ENCODE measurements around the gene JAKMIP2.

Gene JAKMIP2

DNA sequence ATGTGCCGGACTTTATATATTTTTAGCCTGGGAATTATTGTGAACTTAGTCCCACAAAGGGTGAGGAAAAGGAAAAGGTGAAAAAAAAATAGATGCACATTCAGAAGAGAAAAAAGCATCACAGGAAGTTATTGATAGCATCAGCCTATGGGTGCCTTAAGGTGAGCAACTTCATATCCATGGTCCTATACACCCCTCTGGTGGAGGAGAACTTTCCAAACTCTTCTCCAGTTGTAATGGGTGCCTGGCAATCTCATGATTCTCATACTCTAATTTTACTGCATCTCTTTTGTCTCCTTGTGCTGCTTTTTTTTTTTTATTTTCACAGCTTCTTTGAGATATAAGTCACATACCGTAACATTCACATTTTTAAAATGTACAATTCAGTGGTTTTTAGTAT lies 107.4 kb downstream of the JAKMIP2 start:
- H3K27me3 ChIP-seq (replicated peaks) = no peaks in the 10 kb centered on the region
- in situ Hi-C loops (cut with HindIII; ENCODE audit: low pct_ligation_motif_present, low sequenced_read_pairs) = no loop called here
- H3K27ac ChIP-seq = no peak overlapping the region
- H3K36me3 ChIP-seq (replicated peaks) = no peaks in the 10 kb centered on the region
- H3K4me3 ChIP-seq (ENCODE audit: low read depth, low read length) = no peak overlapping the region
- TF ChIP-seq, protein P1, sequence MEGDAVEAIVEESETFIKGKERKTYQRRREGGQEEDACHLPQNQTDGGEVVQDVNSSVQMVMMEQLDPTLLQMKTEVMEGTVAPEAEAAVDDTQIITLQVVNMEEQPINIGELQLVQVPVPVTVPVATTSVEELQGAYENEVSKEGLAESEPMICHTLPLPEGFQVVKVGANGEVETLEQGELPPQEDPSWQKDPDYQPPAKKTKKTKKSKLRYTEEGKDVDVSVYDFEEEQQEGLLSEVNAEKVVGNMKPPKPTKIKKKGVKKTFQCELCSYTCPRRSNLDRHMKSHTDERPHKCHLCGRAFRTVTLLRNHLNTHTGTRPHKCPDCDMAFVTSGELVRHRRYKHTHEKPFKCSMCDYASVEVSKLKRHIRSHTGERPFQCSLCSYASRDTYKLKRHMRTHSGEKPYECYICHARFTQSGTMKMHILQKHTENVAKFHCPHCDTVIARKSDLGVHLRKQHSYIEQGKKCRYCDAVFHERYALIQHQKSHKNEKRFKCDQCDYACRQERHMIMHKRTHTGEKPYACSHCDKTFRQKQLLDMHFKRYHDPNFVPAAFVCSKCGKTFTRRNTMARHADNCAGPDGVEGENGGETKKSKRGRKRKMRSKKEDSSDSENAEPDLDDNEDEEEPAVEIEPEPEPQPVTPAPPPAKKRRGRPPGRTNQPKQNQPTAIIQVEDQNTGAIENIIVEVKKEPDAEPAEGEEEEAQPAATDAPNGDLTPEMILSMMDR (IDR thresholded peaks at IDR 0.05; ENCODE audit: low read depth, low read length, missing control alignments) = no peak
- no peak for DNase-seq

DNA sequence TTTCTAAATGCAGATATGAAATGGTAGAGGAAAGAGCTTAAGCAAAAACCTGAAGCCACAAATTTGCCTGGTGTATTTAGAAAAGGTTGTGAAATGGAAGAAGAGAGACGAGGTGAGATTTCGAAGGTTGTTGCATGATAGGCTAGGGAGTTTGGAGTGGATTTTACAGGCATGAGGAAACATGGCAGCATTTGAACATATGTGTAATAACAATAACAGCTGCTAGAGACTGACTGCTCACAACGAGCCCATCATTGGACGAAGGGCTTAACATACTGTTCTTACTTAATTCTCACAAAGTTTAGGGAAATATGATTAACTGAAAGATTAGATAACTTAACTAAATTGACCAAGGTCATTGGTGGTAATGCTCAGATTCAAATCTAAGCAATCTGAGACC lies 108.1 kb downstream of the JAKMIP2 start:
- DNase-seq = no peak
- Histone ChIP-seq H3K27ac (no peak overlapping the region), H3K36me3 (replicated peaks) (no peaks in the 10 kb centered on the region), H3K4me3 (ENCODE audit: low read depth, low read length) (no peak overlapping the region), H3K27me3 (replicated peaks) (no peaks in the 10 kb centered on the region)
- in situ Hi-C loops (cut with HindIII; ENCODE audit: low pct_ligation_motif_present, low sequenced_read_pairs) = no loop called here
- TF ChIP-seq, protein P1 (IDR thresholded peaks at IDR 0.05; ENCODE audit: low read depth, low read length, missing control alignments) = no peak

DNA sequence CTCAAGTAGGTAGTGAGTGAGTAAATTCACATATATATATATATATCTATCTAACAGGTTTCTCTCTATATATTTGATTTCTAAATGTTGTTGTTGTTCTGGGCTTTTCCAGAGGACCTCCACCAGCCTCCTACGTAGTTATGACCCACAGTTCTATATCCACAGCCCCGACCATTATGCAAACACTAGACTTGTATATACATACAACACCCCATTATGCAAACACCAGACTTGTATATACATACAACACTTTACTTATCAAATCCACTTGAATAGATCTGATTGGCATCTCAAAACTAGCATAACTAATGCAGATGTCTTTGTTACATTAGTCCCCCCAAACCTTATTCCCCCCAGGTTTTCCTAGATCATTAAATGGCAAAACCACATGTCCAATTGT lies 108.7 kb downstream of the JAKMIP2 start:
- in situ Hi-C loops (cut with HindIII; ENCODE audit: low pct_ligation_motif_present, low sequenced_read_pairs) = no loop called here
- Histone ChIP-seq H3K36me3 (replicated peaks) (no peaks in the 10 kb centered on the region), H3K27me3 (replicated peaks) (no peaks in the 10 kb centered on the region)

DNA sequence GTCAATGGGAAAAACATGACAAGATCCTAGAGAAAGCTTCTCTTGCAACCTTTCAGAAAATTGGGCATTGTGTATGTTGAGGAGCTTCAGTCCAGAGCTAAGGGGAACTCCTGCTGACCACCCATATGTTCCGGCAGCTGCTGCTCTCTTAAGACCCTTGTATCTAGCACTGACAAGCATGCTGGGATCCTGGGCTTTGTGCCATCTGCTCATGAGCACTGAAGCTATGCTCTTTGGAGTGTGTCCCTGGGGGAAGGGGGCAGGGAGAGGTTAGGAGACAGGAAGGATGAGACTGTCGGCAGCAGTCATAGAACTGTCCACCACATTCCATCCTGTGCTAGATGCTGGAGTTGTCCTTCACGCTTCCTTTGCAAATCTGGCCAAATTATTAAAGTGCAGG lies 109.3 kb downstream of the JAKMIP2 start:
- H3K27ac ChIP-seq = no peak overlapping the region
- in situ Hi-C loops (cut with HindIII; ENCODE audit: low pct_ligation_motif_present, low sequenced_read_pairs) = no loop called here
- H3K4me3 ChIP-seq (ENCODE audit: low read depth, low read length) = no peak overlapping the region
- DNase-seq = no peak
- H3K27me3 ChIP-seq (replicated peaks) = no peaks in the 10 kb centered on the region
- TF ChIP-seq, protein P1 (IDR thresholded peaks at IDR 0.05; ENCODE audit: low read depth, low read length, missing control alignments) = no peak
- no peaks in the 10 kb centered on the region for H3K36me3 ChIP-seq (replicated peaks)

More for the DNA sequence above, 108.7 kb downstream of the JAKMIP2 start:
- TF ChIP-seq, protein P1 (IDR thresholded peaks at IDR 0.05; ENCODE audit: low read depth, low read length, missing control alignments) = no peak
- Histone ChIP-seq H3K4me3 (ENCODE audit: low read depth, low read length) (no peak overlapping the region), H3K27ac (no peak overlapping the region)
- DNase-seq = no peak

DNA sequence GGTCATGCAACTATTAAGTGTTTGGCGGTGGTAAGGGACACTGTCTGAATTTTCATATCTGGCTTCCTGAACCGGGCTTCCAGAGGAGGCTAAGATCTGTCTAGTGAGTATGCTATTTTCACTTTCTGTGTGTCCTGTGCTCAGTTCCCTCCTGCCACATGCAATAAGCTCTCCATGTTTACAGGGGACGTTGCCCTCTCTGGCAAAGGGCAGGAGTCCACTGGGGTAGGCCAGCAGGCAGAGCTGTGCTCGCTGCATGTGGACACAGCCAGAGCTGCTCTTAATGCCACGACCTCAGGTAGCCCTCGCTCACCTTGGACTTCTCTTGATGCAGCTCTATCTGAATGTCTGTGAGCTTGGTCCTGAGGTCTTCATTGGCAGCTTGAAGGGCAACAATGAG lies 111.2 kb downstream of the JAKMIP2 start:
- no peak overlapping the region for H3K4me3 ChIP-seq (ENCODE audit: low read depth, low read length)
- TF ChIP-seq, protein P1 (IDR thresholded peaks at IDR 0.05; ENCODE audit: low read depth, low read length, missing control alignments) = no peak
- in situ Hi-C loops (cut with HindIII; ENCODE audit: low pct_ligation_motif_present, low sequenced_read_pairs) = no loop called here
- no peak for DNase-seq
- no peak overlapping the region for H3K27ac ChIP-seq
- no peaks in the 10 kb centered on the region for H3K27me3 ChIP-seq (replicated peaks)
- H3K36me3 ChIP-seq (replicated peaks) = no peaks in the 10 kb centered on the region

DNA sequence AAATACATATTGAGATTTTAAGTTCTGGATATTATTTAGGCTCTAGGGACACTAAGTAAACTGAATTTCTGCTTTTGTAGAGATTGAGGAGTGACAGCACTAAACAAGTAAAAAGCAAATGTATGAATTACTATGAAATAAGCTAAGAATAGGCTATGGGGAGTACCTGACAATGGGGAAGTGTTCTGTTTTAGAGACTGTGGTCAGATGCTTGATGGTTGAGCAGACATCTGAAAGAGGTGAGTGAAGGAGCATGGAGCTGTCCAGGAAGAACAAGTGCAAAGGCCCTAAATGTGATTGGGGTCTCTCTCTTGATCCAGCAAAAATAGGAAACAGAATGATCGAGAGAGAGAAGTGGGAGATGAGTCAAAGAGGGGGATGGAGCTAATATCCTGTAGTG lies 111.7 kb downstream of the JAKMIP2 start:
- TF ChIP-seq, protein P1 (IDR thresholded peaks at IDR 0.05; ENCODE audit: low read depth, low read length, missing control alignments) = no peak
- H3K27me3 ChIP-seq (replicated peaks) = no peaks in the 10 kb centered on the region
- H3K36me3 ChIP-seq (replicated peaks) = no peaks in the 10 kb centered on the region
- in situ Hi-C loops (cut with HindIII; ENCODE audit: low pct_ligation_motif_present, low sequenced_read_pairs) = no loop called here
- DNase-seq = no peak
- H3K4me3 ChIP-seq (ENCODE audit: low read depth, low read length) = no peak overlapping the region
- H3K27ac ChIP-seq = no peak overlapping the region

Measured in brain microvascular endothelial cell (primary cell).